Stimulated activated naive CD4-positive, alpha-beta T cell (primary cell): Measurements from ENCODE around the gene CRABP2.
A peak's percentile ranks its signal among the peaks of the same experiment; 100 is the strongest.

Source experiments
- DNase-seq, 6 experiments: peaks; one replicate each; lab custom pipeline; 2025; lab: John Stamatoyannopoulos, UW

Gene CRABP2

DNA sequence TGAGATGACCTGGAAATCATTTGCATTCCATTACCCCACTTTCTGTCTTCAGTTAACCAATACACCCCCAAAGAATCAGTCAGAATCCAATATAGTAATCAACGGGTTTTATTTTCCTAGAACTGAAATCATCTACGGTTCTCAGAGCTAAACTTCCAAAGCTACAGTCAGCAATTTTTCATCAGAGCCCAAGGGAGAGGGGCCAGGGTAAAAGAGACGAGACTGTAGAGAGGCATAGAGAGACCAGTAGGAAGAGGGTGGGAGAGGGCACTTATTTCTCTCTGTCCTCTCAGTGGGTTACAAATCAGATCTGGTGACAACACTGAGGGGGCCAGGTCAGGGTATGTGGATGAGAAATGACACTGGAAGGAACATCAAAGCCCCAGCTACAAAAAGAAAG is 36.6 kb upstream of the CRABP2 start:
- DNase-seq: no peak

- DNase-seq: no peak
Observed at GRCh38 chr1:156741481-156741983, 36.1 kb upstream of the CRABP2 start.

GRCh38 chr1:156740741-156741480 is 35.5 kb upstream of the CRABP2 start, which contains the start of gene MRPL24:
TSS of gene MRPL24 (minus strand) at chr1:156741088. CDS start at chr1:156738704, 2,384 bp downstream.
- peak; percentile 89 to 99 (median 97) for DNase-seq

GRCh38 chr1:156740237-156740740 is 34.9 kb upstream of the CRABP2 start:
- DNase-seq: no peak

GRCh38 chr1:156738916-156739315 is 33.5 kb upstream of the CRABP2 start:
- no peak for DNase-seq

DNA sequence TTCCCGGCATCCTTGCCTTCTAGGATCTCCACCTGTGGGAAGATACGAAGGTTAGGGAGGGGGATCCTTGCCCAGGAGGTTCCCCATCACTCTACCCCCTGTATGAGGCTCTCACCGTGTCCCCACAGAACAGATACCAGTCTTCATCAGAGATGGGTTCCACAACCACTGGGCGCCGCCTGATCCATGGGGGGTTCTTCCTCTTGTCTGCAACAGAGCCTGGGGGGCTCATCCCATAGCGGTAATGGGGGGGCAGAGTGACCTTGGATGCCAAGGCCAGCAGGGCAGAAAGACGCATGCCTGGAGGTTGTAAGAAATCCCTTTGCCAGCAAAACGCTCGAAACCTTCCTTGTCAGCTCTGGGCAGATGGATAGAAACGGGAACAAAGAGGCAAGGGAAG is 33.0 kb upstream of the CRABP2 start:
- DNase-seq: no peak

- DNase-seq: no peak
Observed at GRCh38 chr1:156733989-156734584, 28.7 kb upstream of the CRABP2 start.

GRCh38 chr1:156728599-156729462 is 23.4 kb upstream of the CRABP2 start, which contains the start of gene ISG20L2:
TSS of gene ISG20L2 (minus strand) at chr1:156728766. CDS start at chr1:156727652, 1,114 bp downstream.
- DNase-seq: peak; percentile 88 to 97 (median 93)

- DNase-seq: peak in 4 of 6 experiments; percentile 68 to 90 (median 78)
Observed at GRCh38 chr1:156727926-156728598, 22.7 kb upstream of the CRABP2 start, which contains the start of gene METTL25B. TSS of gene METTL25B (plus strand) at chr1:156728469. CDS start at chr1:156729105, 636 bp downstream.

- no peak for DNase-seq
Observed at GRCh38 chr1:156727492-156727891, 22.1 kb upstream of the CRABP2 start.

DNA sequence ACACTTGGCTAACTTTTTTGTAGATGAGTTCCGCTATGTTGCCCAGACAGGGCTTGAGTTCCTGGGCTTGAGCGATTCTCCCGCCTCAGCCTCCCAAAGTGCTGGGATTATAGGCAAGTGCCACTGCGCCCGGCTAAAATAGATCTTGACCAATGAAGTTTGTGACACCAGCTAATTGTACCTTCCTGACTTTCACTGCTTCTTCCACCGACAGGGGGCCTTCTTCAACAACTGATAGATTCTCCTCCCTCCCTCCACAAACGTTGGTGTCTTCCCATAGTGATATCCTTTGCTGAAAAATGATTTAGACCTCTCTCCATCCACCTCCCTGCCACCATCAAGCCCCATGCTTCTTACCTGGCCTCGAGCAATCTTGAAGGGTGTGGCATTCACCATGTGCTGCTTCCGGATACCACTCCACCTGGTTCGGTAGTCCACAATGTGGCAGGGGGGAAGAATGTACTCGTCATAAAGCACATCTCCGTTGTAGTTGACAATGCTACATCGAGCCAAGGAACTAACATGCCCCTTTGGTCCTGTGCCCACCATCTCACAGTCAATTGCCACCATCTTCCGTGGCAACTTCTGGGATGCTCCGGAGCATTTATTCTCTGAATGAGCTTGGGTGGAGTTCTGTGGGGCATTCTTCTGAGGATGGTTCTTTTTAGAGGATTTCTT is 21.3 kb upstream of the CRABP2 start:
- DNase-seq: peak in 5 of 6 experiments; percentile 10 to 44 (median 38)

DNA sequence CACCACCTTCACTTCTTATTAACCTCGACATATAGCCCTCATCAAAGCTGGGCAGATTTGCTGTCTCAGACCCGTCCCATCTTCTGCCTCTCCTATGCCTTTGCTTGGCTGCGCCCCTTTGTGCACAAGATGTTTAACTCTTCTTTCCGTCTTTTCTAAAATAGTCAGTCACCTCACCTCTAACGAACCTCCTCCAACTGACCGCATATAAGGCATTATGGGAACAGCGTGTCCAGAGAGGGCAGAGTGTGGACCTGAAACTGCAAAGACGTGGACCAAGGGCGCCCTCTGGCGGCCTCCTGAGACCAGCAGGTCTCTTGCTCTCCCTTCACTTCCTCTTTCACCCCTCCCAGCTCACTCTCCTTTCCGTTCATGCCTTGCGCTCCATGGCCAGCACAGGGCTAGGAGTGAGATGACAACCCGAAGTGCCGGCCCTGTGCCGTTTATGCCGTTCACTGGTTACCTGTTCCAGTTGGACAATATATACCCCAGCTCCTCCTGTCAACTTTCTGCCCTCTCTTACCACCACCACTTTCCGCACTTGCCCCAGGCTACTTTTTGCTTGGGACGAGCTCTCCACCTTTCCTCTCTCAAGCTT is 20.4 kb upstream of the CRABP2 start:
- DNase-seq: peak; percentile 41 to 82 (median 70)

- DNase-seq: no peak
Observed at GRCh38 chr1:156721535-156721934, 16.2 kb upstream of the CRABP2 start.

- no peak for DNase-seq
Observed at GRCh38 chr1:156721131-156721530, 15.7 kb upstream of the CRABP2 start.

- no peak for DNase-seq
Observed at GRCh38 chr1:156717351-156717750, 12.0 kb upstream of the CRABP2 start.

DNA sequence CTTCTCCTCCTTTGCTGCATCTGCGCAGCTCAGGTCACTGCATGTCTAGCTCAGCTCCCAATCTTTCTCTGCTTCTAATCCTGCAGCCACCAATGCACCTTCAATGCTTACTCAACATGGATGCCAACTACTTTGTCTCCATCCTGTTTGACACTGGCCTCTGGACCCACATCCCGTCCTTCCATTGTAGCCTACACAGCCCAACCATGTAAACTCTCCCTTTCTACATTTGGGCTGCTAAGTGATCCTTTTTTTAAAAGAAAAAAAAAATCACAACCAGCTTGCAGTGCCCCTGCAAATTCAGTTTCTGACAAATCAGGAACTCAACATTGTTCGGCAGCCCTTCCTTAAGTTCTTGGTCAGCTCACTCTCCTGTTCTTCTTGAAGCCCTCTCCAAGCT is 9.4 kb upstream of the CRABP2 start:
- DNase-seq: no peak

- DNase-seq: no peak
Observed at GRCh38 chr1:156712626-156713025, 7.2 kb upstream of the CRABP2 start.

GRCh38 chr1:156711011-156711817 is 5.8 kb upstream of the CRABP2 start:
- DNase-seq: no peak

DNA sequence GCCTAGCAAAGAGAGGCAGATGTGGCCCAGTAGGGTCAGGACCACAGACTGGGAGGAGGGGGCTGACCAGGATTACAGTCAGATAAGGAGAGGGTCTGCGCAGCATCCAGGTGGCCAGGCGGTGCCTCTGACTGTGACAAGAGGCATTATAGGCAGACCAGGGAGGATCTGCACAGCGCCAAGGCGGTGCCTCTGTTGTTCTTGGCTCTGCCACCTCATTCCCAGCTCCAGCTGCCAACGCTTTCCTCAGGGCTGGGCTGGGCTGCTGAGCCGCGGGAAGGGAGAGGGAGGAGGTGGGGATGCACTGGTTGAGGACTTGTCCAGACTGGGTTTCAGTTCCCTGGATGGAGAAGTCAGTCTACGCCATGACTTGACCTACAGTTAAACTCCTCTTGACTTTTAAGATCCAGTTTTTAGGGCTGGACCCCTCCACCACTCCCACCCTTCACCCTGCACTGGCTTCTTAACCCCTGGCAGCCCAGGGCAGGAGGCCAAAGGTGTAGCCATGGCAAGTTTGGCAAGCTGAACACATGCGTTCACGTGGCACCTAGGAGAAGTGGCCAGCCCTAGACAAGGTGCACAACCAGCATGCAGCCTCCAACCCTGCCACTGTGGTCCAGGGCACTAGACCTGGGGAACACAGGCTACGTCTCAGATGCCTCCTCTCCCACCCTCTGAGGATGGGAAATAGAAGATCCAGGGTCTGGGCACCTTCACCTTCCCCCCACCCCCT is 4.5 kb upstream of the CRABP2 start:
- DNase-seq: no peak
